Endometrium (tissue), 2 donors: ENCODE data around the gene RGS6.

Experiments
- FAIRE-seq: peaks from 2 replicates; lab custom pipeline; 2012; peaks lifted over from hg19 to GRCh38; lab: Jason Lieb, UNC
- donor health status: control.
- donor health status: control.

The RGS6 gene

DNA sequence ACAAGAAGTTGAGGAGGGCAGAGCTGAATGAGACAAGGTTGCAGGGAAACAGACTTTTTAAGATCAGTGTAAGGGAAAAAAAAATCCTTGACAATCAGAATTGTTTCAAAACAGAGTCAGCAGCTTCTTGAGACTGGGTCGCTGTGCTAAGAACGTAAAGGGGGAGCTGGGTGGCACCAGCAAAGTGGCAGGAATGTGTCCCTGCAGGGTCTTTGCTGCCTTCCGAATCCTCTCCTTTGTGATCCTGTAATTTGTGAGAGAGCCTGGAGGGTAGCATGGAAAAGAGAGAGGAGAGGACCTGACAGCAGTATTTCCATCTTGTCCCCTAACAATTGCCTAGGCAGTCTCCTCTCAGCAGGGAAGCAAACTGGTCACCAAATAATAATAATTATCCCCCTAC lies 472.8 kb downstream of the RGS6 start:
- FAIRE-seq: no peak

- no peak for FAIRE-seq
Measured at GRCh38 chr14:72408020-72408419, 475.8 kb downstream of the RGS6 start.

- no peak for FAIRE-seq
Measured at GRCh38 chr14:72409047-72409446, 476.8 kb downstream of the RGS6 start.

- no peak for FAIRE-seq
Measured at GRCh38 chr14:72416081-72416849, 484.0 kb downstream of the RGS6 start.

- FAIRE-seq: no peak
Measured at GRCh38 chr14:72416892-72417291, 484.7 kb downstream of the RGS6 start.

GRCh38 chr14:72418806-72419205 lies 486.6 kb downstream of the RGS6 start:
- no peak for FAIRE-seq

DNA sequence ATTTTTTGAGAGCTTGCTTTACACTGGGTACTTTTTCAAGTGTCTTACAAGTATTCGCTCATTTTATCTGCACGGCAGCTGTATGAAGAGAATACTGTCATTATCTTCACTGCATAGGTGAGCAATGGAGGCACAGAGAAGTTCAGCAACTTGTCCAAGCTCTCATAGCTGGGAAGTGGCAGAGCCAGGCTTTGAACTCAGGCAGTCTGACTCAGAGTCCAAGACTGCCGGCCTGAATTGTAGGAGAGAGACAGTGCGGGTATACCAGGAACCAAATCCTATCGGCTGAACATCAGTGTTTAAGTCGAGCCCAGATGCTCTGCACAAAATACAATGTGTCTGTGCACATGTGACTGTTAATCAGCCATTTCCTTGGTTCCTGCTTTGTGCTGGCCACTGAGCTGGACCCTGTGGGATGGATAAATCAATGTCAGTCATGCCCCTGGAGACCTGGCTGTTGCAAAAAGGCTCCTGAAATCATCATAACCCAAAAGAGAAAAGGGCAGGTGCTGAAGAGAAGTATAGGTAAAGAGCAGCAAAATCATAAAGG lies 487.1 kb downstream of the RGS6 start:
- no peak for FAIRE-seq

- no peak for FAIRE-seq
Measured at GRCh38 chr14:72420749-72421474, 488.7 kb downstream of the RGS6 start.

DNA sequence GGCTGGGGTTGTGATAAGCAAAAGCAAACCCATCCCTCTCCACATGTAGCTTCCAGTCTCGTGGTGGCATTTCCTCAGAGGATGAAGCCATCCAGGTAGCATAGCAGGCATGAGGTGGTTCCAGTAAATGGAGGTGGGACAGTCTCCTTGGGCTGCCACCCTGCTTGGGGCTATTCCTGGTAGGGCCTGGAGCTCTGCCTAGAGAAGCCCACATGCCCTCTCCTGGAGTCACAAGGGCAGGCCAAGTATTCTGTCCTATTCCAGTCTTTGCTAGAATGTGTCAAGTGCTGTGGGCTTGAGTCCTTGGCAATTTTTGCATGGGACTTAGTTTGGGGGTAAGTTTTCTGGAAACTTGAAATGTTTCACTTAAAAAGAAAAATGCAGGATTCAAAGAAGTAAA lies 491.7 kb downstream of the RGS6 start:
- no peak for FAIRE-seq

DNA sequence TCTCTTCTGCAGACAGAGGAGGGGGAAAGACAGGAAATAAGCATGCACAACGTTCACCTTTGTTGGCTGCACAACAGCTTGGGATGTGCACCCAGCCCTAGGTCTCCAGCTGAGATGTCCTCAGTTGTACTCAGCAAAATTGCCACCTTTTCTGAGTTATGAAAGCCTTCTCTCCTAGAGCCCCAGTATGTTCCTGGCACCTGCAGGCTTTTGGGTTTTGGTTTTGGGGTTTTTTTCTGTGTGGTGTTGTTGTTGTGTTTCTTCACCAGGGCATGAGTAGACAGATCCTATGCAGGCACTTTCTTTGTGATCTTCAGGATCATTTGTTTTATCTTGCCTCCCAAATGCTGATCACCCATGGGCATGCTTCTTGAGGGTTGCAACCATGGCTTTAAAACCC lies 498.2 kb downstream of the RGS6 start:
- FAIRE-seq: no peak

- FAIRE-seq: no peak
Measured at GRCh38 chr14:72432748-72433147, 500.5 kb downstream of the RGS6 start.

GRCh38 chr14:72433511-72433910 lies 501.3 kb downstream of the RGS6 start:
- FAIRE-seq: no peak

GRCh38 chr14:72434856-72435255 lies 502.6 kb downstream of the RGS6 start:
- FAIRE-seq: no peak

GRCh38 chr14:72439707-72440106 lies 507.5 kb downstream of the RGS6 start:
- no peak for FAIRE-seq

- FAIRE-seq: no peak
Measured at GRCh38 chr14:72443256-72443655, 511.0 kb downstream of the RGS6 start.

DNA sequence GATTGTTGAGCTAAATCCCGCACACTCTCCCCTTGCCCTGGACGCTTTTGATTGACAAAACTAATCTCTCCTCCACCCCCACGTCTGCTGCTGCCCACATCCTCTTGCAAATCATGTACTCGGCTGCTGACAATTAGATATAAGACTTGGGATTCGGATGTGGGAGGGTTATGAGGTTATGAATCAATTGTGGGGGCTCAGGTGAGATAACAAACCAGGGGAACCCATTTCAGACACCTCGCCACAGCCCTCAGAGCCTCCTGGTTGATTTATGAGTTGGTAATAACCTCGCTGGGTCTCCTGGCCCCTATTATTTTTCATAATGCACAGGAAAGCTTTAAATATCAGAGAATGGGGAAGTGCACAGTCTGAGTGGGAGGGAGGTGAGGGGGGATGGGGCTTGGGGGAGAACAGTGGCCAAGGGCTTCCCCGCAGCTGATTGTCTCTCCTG lies 511.8 kb downstream of the RGS6 start:
- no peak for FAIRE-seq

DNA sequence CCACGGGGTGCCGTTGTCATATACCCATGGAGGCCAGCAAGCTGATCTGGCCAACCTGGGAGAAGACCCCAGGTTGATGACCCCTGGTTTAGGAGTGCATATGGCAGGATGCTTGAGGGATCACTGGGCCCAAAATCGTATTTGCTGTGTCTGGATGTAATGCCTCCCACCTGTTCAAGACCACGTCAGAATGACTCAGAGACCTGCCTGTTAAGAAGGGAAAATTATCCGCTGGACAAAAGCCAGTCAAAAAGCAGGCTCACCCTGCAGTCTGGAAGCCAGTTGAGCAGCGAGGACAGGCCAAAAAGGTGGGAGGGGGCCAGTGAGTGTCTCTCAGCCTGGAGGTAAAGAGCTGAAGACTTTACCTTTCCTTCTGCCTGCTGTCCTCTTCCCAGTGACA lies 512.5 kb downstream of the RGS6 start:
- no peak for FAIRE-seq

GRCh38 chr14:72448212-72448611 lies 516.0 kb downstream of the RGS6 start:
- no peak for FAIRE-seq

DNA sequence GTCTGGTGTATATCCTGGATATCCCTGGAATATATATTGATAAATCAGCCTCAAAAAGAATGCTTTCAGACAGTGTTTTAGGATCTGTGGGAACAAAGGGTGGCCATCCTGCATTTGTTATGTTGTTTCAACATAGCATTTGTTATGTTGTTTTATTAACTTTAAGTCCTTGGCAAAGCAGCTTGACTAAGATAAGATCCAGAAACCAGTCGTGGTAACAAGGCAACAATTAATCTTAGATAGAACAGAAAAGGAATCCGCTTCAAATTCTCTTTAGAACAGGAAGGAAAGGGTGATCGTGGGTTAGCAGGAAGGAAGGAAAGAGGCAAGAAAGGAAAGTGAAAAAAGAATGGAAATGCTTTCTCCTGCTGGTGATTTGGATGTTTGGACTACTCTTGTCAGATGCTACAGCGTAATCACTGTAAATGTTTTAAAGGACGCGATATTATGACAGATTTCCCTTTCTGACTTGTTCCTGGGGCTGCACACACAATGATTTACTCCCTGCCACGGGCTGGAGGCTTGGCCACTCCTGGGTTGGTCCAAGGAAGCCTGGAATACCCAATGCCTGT lies 518.3 kb downstream of the RGS6 start:
- FAIRE-seq: no peak

GRCh38 chr14:72451054-72451972 lies 519.1 kb downstream of the RGS6 start:
- no peak for FAIRE-seq

- FAIRE-seq: no peak
Measured at GRCh38 chr14:72452774-72453173, 520.5 kb downstream of the RGS6 start.
